Ascending aorta (tissue), 2 donors: ENCODE data around the gene LRFN4. TPM values are rescaled to one million over a fixed set of nuclear protein-coding genes. Genes with fewer than 3 reads are reported as not detected.

Experiments used
- DNase-seq, 2 donors: peaks; one replicate each; pipeline ENCODE4 v3.0.0-alpha.2; 2019; ENCODE audit warnings: low spot score in 2 of 2
- H3K27ac ChIP-seq, 2 donors: fragments of 200-600 bp; sonication (generic); one replicate each; pipeline ENCODE4 v1.5.1; 2016 to 2017; ENCODE audit warnings: mild to moderate bottlenecking in 1 of 2
- H3K27me3 ChIP-seq: fragments of 200-600 bp; sonication (generic); one replicate; pipeline ENCODE4 v1.5.1; 2017
- H3K36me3 ChIP-seq, 2 donors: fragments of 200-600 bp; sonication (generic); one replicate each; pipeline ENCODE4 v1.5.1; 2016
- H3K4me1 ChIP-seq, 2 donors: fragments of 200-600 bp; sonication (generic); one replicate each; pipeline ENCODE4 v1.5.1; 2016 to 2017; ENCODE audit warnings: mild to moderate bottlenecking in 1 of 2
- H3K4me3 ChIP-seq, 2 donors: fragments of 200-600 bp; sonication (generic); one replicate each; pipeline ENCODE4 v1.5.1; 2016 to 2017; ENCODE audit warnings: mild to moderate bottlenecking in 1 of 2
- H3K9me3 ChIP-seq, 2 donors: fragments of 200-600 bp; sonication (generic); one replicate each; pipeline ENCODE4 v1.5.1; 2016
- CTCF ChIP-seq, 3 experiments: fragments of 200-600 bp in 2 of 3; fragments of 450-650 bp in 1 of 3; sonication (generic) in 2 of 3; IDR thresholded peaks; one replicate each; pipeline ENCODE4 v1.5.1; 2016 to 2019; ENCODE audit warnings: antibody characterized with exemption in 3 of 3, mild to moderate bottlenecking in 1 of 3, moderate library complexity in 1 of 3
- intact Hi-C: fragments of 100-400 bp; cut with DNase I; formaldehyde crosslinking; loops from one replicate; pipeline ENCODE4 v1.15.1; 2023
- total RNA-seq: library from RNA; depleted of rRNA; stranded (reverse); fragments of >200 nt; gene quantifications from one replicate; pipeline ENCODE4 v1.1.0, GENCODE V29; 2016

The LRFN4 gene
- total RNA-seq: 60.5 TPM

- DNase-seq: no peak
- Histone ChIP-seq H3K9me3 (no peaks in the 10 kb centered on the region), H3K4me3 (peak within 1 kb of the TSS; percentile 64 to 85), H3K4me1 (peaks cover 4 to 6% of the 10 kb centered on the region in 2 donors), H3K27ac (peak within 1 kb of the TSS; percentile 75 to 92), H3K36me3 (no peaks in the 10 kb centered on the region), H3K27me3 (no peaks in the 10 kb centered on the region)
- TF ChIP-seq CTCF (IDR thresholded peaks at IDR 0.05): no peak
- intact Hi-C loops: loop anchor here (1.0 to 5.0 kb wide), 3 partner anchors 13 to 262 kb away; partner anchors contain the start of genes KDM2A, PC and RCE1
Observed at GRCh38 chr11:66856496-66857233, at the start of gene LRFN4. TSS of gene LRFN4 (plus strand) at chr11:66857064. CDS start at chr11:66857745, 681 bp downstream.

GRCh38 chr11:66809592-66809991, 47.3 kb upstream of the LRFN4 start:
- Histone ChIP-seq H3K36me3 (no peaks in the 10 kb centered on the region), H3K27me3 (no peaks in the 10 kb centered on the region), H3K4me1 (no peaks in the 10 kb centered on the region), H3K27ac (no peak overlapping the region), H3K4me3 (no peak overlapping the region), H3K9me3 (no peaks in the 10 kb centered on the region)
- DNase-seq: no peak
- intact Hi-C loops: no loop called here
- TF ChIP-seq CTCF (IDR thresholded peaks at IDR 0.05): no peak

- Histone ChIP-seq H3K36me3 (no peaks in the 10 kb centered on the region), H3K27ac (no peak overlapping the region), H3K4me1 (no peaks in the 10 kb centered on the region), H3K9me3 (no peaks in the 10 kb centered on the region), H3K4me3 (no peak overlapping the region), H3K27me3 (no peaks in the 10 kb centered on the region)
- no peak for DNase-seq
- intact Hi-C loops: no loop called here
- no peak for TF ChIP-seq CTCF (IDR thresholded peaks at IDR 0.05)
Observed at GRCh38 chr11:66810576-66811185, 46.2 kb upstream of the LRFN4 start.

- Histone ChIP-seq H3K27ac (no peak overlapping the region), H3K4me3 (no peak overlapping the region), H3K4me1 (no peaks in the 10 kb centered on the region), H3K27me3 (no peaks in the 10 kb centered on the region), H3K36me3 (no peaks in the 10 kb centered on the region), H3K9me3 (no peaks in the 10 kb centered on the region)
- intact Hi-C loops: no loop called here
- TF ChIP-seq CTCF (IDR thresholded peaks at IDR 0.05): no peak
- DNase-seq: no peak
Observed at GRCh38 chr11:66814678-66815077, 42.2 kb upstream of the LRFN4 start.

GRCh38 chr11:66815646-66816045, 41.2 kb upstream of the LRFN4 start:
- Histone ChIP-seq H3K36me3 (no peaks in the 10 kb centered on the region), H3K27ac (no peak overlapping the region), H3K9me3 (no peaks in the 10 kb centered on the region), H3K4me3 (no peak overlapping the region), H3K27me3 (no peaks in the 10 kb centered on the region), H3K4me1 (no peaks in the 10 kb centered on the region)
- TF ChIP-seq CTCF (IDR thresholded peaks at IDR 0.05): no peak
- DNase-seq: no peak
- intact Hi-C loops: no loop called here
